ENCODE data around the gene NUBP2. TPM values are rescaled to one million over a fixed set of nuclear protein-coding genes. Genes with fewer than 3 reads are reported as not detected.
A peak's percentile ranks its signal among the peaks of the same experiment; 100 is the strongest.

NUBP2 gene
- total RNA-seq, 2 donors from 2014 or later, result 61.1 to 61.5 TPM

- no peaks in the 10 kb centered on the region for H3K4me1 ChIP-seq (ENCODE audit: control insufficient read depth, insufficient read depth, low read length)
- no peaks in the 10 kb centered on the region for H3K27me3 ChIP-seq (ENCODE audit: control insufficient read depth, insufficient read depth, low read length, poor library complexity, severe bottlenecking)
- Mint-ChIP-seq H3K4me1 (no peaks in the 10 kb centered on the region), H3K4me3 (no peak overlapping the region), H3K36me3 (ENCODE audit: low read depth) (peaks cover 7% of the 10 kb centered on the region), H3K27me3 (ENCODE audit: insufficient read depth) (no peaks in the 10 kb centered on the region), H3K9me3 (peaks cover 4% of the 10 kb centered on the region), H3K27ac (no peak overlapping the region)
- no peaks in the 10 kb centered on the region for H3K9me3 ChIP-seq (ENCODE audit: control insufficient read depth, low read length)
- H3K36me3 ChIP-seq (ENCODE audit: control insufficient read depth, insufficient read depth, low read length), result no peaks in the 10 kb centered on the region
- TF ChIP-seq CTCF (conservative IDR thresholded peaks at IDR 0.05), result no peak
- H3K9ac ChIP-seq (ENCODE audit: extremely low read depth, low read length, poor library complexity, severe bottlenecking), result no peak overlapping the region
- H3K4me3 ChIP-seq (ENCODE audit: low read length), result no peak overlapping the region
- H3K27ac ChIP-seq (ENCODE audit: low read depth, low read length), result no peak overlapping the region
- DNase-seq, result peak; percentile 43
- WGBS, 2 experiments (ENCODE audit: insufficient coverage in 1 of 2, insufficient read length in 1 of 2), result 94 to 97% methylated on average over 49 to 53 of the region's 53 CpGs
These were observed 8.6 kb downstream of the NUBP2 start for GRCh38 chr16:1791256-1791942.

- no peaks in the 10 kb centered on the region for H3K27me3 ChIP-seq (ENCODE audit: control insufficient read depth, insufficient read depth, low read length, poor library complexity, severe bottlenecking)
- TF ChIP-seq CTCF (conservative IDR thresholded peaks at IDR 0.05), result no peak
- Mint-ChIP-seq H3K4me1 (no peaks in the 10 kb centered on the region), H3K27ac (no peak overlapping the region), H3K4me3 (no peak overlapping the region), H3K36me3 (ENCODE audit: low read depth) (peaks cover 12% of the 10 kb centered on the region), H3K27me3 (ENCODE audit: insufficient read depth) (no peaks in the 10 kb centered on the region), H3K9me3 (peaks cover 12% of the 10 kb centered on the region)
- no peaks in the 10 kb centered on the region for H3K4me1 ChIP-seq (ENCODE audit: control insufficient read depth, insufficient read depth, low read length)
- H3K27ac ChIP-seq (ENCODE audit: low read depth, low read length), result no peak overlapping the region
- H3K9ac ChIP-seq (ENCODE audit: extremely low read depth, low read length, poor library complexity, severe bottlenecking), result no peak overlapping the region
- no peaks in the 10 kb centered on the region for H3K36me3 ChIP-seq (ENCODE audit: control insufficient read depth, insufficient read depth, low read length)
- peak; percentile 55 for DNase-seq
- WGBS, 2 experiments (ENCODE audit: insufficient coverage in 1 of 2, insufficient read length in 1 of 2), result 91 to 92% methylated on average over 29 to 59 of the region's 59 CpGs
- no peaks in the 10 kb centered on the region for H3K9me3 ChIP-seq (ENCODE audit: control insufficient read depth, low read length)
- no peak overlapping the region for H3K4me3 ChIP-seq (ENCODE audit: low read length)
These were observed 9.4 kb downstream of the NUBP2 start for GRCh38 chr16:1791943-1792812.

GRCh38 chr16:1792836-1793577 lies 10.2 kb downstream of the NUBP2 start:
- Histone ChIP-seq H3K4me3 (ENCODE audit: low read length) (no peak overlapping the region), H3K4me1 (ENCODE audit: control insufficient read depth, insufficient read depth, low read length) (no peaks in the 10 kb centered on the region), H3K36me3 (ENCODE audit: control insufficient read depth, insufficient read depth, low read length) (no peaks in the 10 kb centered on the region), H3K27me3 (ENCODE audit: control insufficient read depth, insufficient read depth, low read length, poor library complexity, severe bottlenecking) (no peaks in the 10 kb centered on the region), H3K9ac (ENCODE audit: extremely low read depth, low read length, poor library complexity, severe bottlenecking) (no peak overlapping the region), H3K27ac (ENCODE audit: low read depth, low read length) (no peak overlapping the region), H3K9me3 (ENCODE audit: control insufficient read depth, low read length) (peaks cover 6% of the 10 kb centered on the region)
- TF ChIP-seq CTCF (conservative IDR thresholded peaks at IDR 0.05), result no peak
- H3K4me3 Mint-ChIP-seq, result no peak overlapping the region
- H3K27ac Mint-ChIP-seq, result no peak overlapping the region
- H3K9me3 Mint-ChIP-seq, result peaks cover 20% of the 10 kb centered on the region
- no peaks in the 10 kb centered on the region for H3K4me1 Mint-ChIP-seq
- H3K36me3 Mint-ChIP-seq (ENCODE audit: low read depth), result peaks cover 13% of the 10 kb centered on the region
- no peaks in the 10 kb centered on the region for H3K27me3 Mint-ChIP-seq (ENCODE audit: insufficient read depth)
- DNase-seq, result peak; percentile 38
- 93 to 95% methylated on average over 22 to 33 of the region's 33 CpGs for WGBS, 2 experiments (ENCODE audit: insufficient coverage in 1 of 2, insufficient read length in 1 of 2)
